Measurements from ENCODE around the gene SLC2A10. TPM values are rescaled to one million over a fixed set of nuclear protein-coding genes. Genes with fewer than 3 reads are reported as not detected.

SLC2A10 gene
- total RNA-seq, 2 donors from 2014 or later = 0.07 TPM; not detected in 1

- H3K27me3 Mint-ChIP-seq (ENCODE audit: low read depth) = peaks cover 19% of the 10 kb centered on the region
- peaks cover 0 to 2% of the 10 kb centered on the region in 2 donors for H3K36me3 Mint-ChIP-seq (ENCODE audit: insufficient read depth in 2 of 2)
- no peak for DNase-seq
- no peak overlapping the region for H3K27ac Mint-ChIP-seq
- H3K9me3 Mint-ChIP-seq = peaks cover 0 to 2% of the 10 kb centered on the region in 2 donors
- ATAC-seq (replicated peaks in 1 of 2) = no peak
- no peak overlapping the region for H3K4me3 Mint-ChIP-seq
- no peaks in the 10 kb centered on the region for H3K4me1 Mint-ChIP-seq (ENCODE audit: low read depth)
These were observed 7.9 kb upstream of the SLC2A10 start for GRCh38 chr20:46701556-46701955.

GRCh38 chr20:46701986-46702385, 7.5 kb upstream of the SLC2A10 start:
- Mint-ChIP-seq H3K4me1 (ENCODE audit: low read depth) (no peaks in the 10 kb centered on the region), H3K9me3 (peaks cover 0 to 3% of the 10 kb centered on the region in 2 donors), H3K27ac (no peak overlapping the region), H3K4me3 (no peak overlapping the region), H3K36me3 (ENCODE audit: insufficient read depth in 2 of 2) (peaks cover 0 to 2% of the 10 kb centered on the region in 2 donors), H3K27me3 (ENCODE audit: low read depth) (peaks cover 19% of the 10 kb centered on the region)
- ATAC-seq (replicated peaks in 1 of 2) = no peak
- DNase-seq = no peak

- H3K4me3 Mint-ChIP-seq = no peak overlapping the region
- peaks cover 0 to 2% of the 10 kb centered on the region in 2 donors for H3K36me3 Mint-ChIP-seq (ENCODE audit: insufficient read depth in 2 of 2)
- H3K9me3 Mint-ChIP-seq = peaks cover 0 to 3% of the 10 kb centered on the region in 2 donors
- no peak overlapping the region for H3K27ac Mint-ChIP-seq
- peaks cover 19% of the 10 kb centered on the region for H3K27me3 Mint-ChIP-seq (ENCODE audit: low read depth)
- no peaks in the 10 kb centered on the region for H3K4me1 Mint-ChIP-seq (ENCODE audit: low read depth)
- no peak for ATAC-seq (replicated peaks in 1 of 2)
- no peak for DNase-seq
These were observed 6.8 kb upstream of the SLC2A10 start for GRCh38 chr20:46702447-46703203.

- DNase-seq (no peak), ATAC-seq (replicated peaks in 1 of 2) (no peak)
- peaks cover 0 to 3% of the 10 kb centered on the region in 2 donors for H3K9me3 Mint-ChIP-seq
- H3K4me1 Mint-ChIP-seq (ENCODE audit: low read depth) = no peaks in the 10 kb centered on the region
- no peak overlapping the region for H3K4me3 Mint-ChIP-seq
- H3K36me3 Mint-ChIP-seq (ENCODE audit: insufficient read depth in 2 of 2) = peaks cover 0 to 2% of the 10 kb centered on the region in 2 donors
- H3K27ac Mint-ChIP-seq = no peak overlapping the region
- H3K27me3 Mint-ChIP-seq (ENCODE audit: low read depth) = peaks cover 22% of the 10 kb centered on the region
These were observed 6.0 kb upstream of the SLC2A10 start for GRCh38 chr20:46703435-46703834.

- no peak overlapping the region for H3K27ac Mint-ChIP-seq
- peaks cover 6% of the 10 kb centered on the region for H3K4me1 Mint-ChIP-seq (ENCODE audit: low read depth)
- H3K9me3 Mint-ChIP-seq = peaks cover 0 to 3% of the 10 kb centered on the region in 2 donors
- H3K36me3 Mint-ChIP-seq (ENCODE audit: insufficient read depth in 2 of 2) = peaks cover 2 to 3% of the 10 kb centered on the region in 2 donors
- no peak for ATAC-seq (replicated peaks in 1 of 2)
- DNase-seq = no peak
- no peak overlapping the region for H3K4me3 Mint-ChIP-seq
- peaks cover 31% of the 10 kb centered on the region for H3K27me3 Mint-ChIP-seq (ENCODE audit: low read depth)
These were observed 4.6 kb upstream of the SLC2A10 start for GRCh38 chr20:46704714-46705377.

GRCh38 chr20:46705378-46705729, 4.1 kb upstream of the SLC2A10 start:
- H3K36me3 Mint-ChIP-seq (ENCODE audit: insufficient read depth in 2 of 2) = peaks cover 2 to 3% of the 10 kb centered on the region in 2 donors
- H3K27me3 Mint-ChIP-seq (ENCODE audit: low read depth) = peaks cover 33% of the 10 kb centered on the region
- no peak overlapping the region for H3K27ac Mint-ChIP-seq
- H3K4me1 Mint-ChIP-seq (ENCODE audit: low read depth) = peaks cover 11% of the 10 kb centered on the region
- DNase-seq (no peak), ATAC-seq (replicated peaks in 1 of 2) (no peak)
- H3K9me3 Mint-ChIP-seq = peaks cover 0 to 3% of the 10 kb centered on the region in 2 donors
- H3K4me3 Mint-ChIP-seq = no peak overlapping the region

- ATAC-seq (replicated peaks in 1 of 2) = no peak
- DNase-seq = no peak
- Mint-ChIP-seq H3K4me3 (no peak overlapping the region), H3K27me3 (ENCODE audit: low read depth) (peaks cover 42% of the 10 kb centered on the region), H3K36me3 (ENCODE audit: insufficient read depth in 2 of 2) (peaks cover 2 to 3% of the 10 kb centered on the region in 2 donors), H3K4me1 (ENCODE audit: low read depth) (peaks cover 12% of the 10 kb centered on the region), H3K9me3 (peaks cover 0 to 3% of the 10 kb centered on the region in 2 donors), H3K27ac (no peak overlapping the region)
These were observed 3.2 kb upstream of the SLC2A10 start for GRCh38 chr20:46706242-46706641.

GRCh38 chr20:46708172-46708860, 1.1 kb upstream of the SLC2A10 start:
- DNase-seq (peak in 1 of 2 donors; percentile 23), ATAC-seq (replicated peaks in 1 of 2) (no peak)
- H3K27ac Mint-ChIP-seq = no peak overlapping the region
- H3K27me3 Mint-ChIP-seq (ENCODE audit: low read depth) = peaks cover 49% of the 10 kb centered on the region
- peaks cover 0 to 3% of the 10 kb centered on the region in 2 donors for H3K9me3 Mint-ChIP-seq
- peaks cover 2 to 3% of the 10 kb centered on the region in 2 donors for H3K36me3 Mint-ChIP-seq (ENCODE audit: insufficient read depth in 2 of 2)
- H3K4me1 Mint-ChIP-seq (ENCODE audit: low read depth) = peaks cover 12% of the 10 kb centered on the region
- no peak overlapping the region for H3K4me3 Mint-ChIP-seq

GRCh38 chr20:46709055-46709458, 392 bp upstream of the SLC2A10 start:
- no peak overlapping the region for H3K27ac Mint-ChIP-seq
- peaks cover 12% of the 10 kb centered on the region for H3K4me1 Mint-ChIP-seq (ENCODE audit: low read depth)
- H3K36me3 Mint-ChIP-seq (ENCODE audit: insufficient read depth in 2 of 2) = peaks cover 2 to 3% of the 10 kb centered on the region in 2 donors
- ATAC-seq (replicated peaks in 1 of 2) (no peak), DNase-seq (no peak)
- H3K9me3 Mint-ChIP-seq = peaks cover 0 to 3% of the 10 kb centered on the region in 2 donors
- peaks cover 49% of the 10 kb centered on the region for H3K27me3 Mint-ChIP-seq (ENCODE audit: low read depth)
- peak overlapping the region; percentile 50 to 76 for H3K4me3 Mint-ChIP-seq

- peaks cover 0 to 3% of the 10 kb centered on the region in 2 donors for H3K9me3 Mint-ChIP-seq
- peak overlapping the region; percentile 79 to 85 for H3K4me3 Mint-ChIP-seq
- H3K4me1 Mint-ChIP-seq (ENCODE audit: low read depth) = peaks cover 12% of the 10 kb centered on the region
- ATAC-seq (replicated peaks in 1 of 2) = no peak
- DNase-seq = no peak
- peaks cover 2 to 3% of the 10 kb centered on the region in 2 donors for H3K36me3 Mint-ChIP-seq (ENCODE audit: insufficient read depth in 2 of 2)
- H3K27ac Mint-ChIP-seq = no peak overlapping the region
- peaks cover 56% of the 10 kb centered on the region for H3K27me3 Mint-ChIP-seq (ENCODE audit: low read depth)
These were observed 884 bp downstream of the SLC2A10 start for GRCh38 chr20:46710153-46710913.

GRCh38 chr20:46712056-46712636, 2.7 kb downstream of the SLC2A10 start:
- H3K27ac Mint-ChIP-seq = no peak overlapping the region
- no peaks in the 10 kb centered on the region for H3K9me3 Mint-ChIP-seq
- ATAC-seq (replicated peaks in 1 of 2) (no peak), DNase-seq (no peak)
- H3K27me3 Mint-ChIP-seq (ENCODE audit: low read depth) = peaks cover 54% of the 10 kb centered on the region
- H3K4me1 Mint-ChIP-seq (ENCODE audit: low read depth) = peaks cover 12% of the 10 kb centered on the region
- H3K36me3 Mint-ChIP-seq (ENCODE audit: insufficient read depth in 2 of 2) = peaks cover 0 to 3% of the 10 kb centered on the region in 2 donors
- H3K4me3 Mint-ChIP-seq = no peak overlapping the region

Data from activated T-cell treated with anti-CD3 and anti-CD28 coated beads, Interleukin-2, amount 50 U/mL, for 72 hours (primary cell).